B cell (primary cell): ENCODE data around the gene CACNA2D3. TPM values are rescaled to one million over a fixed set of nuclear protein-coding genes. Genes with fewer than 3 reads are reported as not detected.

Experiments
- ATAC-seq: fragments of 200-7000 bp; cut with Tn5 transposase; one replicate; pipeline ENCODE4 v1.10.0; 2021; ENCODE audit warnings: low read depth, mild to moderate bottlenecking, moderate number of reproducible peaks, moderate library complexity
- CTCF ChIA-PET: fragments of 350-600 bp; sonication (Branson Sonifier 250); formaldehyde crosslinking; loops from one replicate; lab custom pipeline; 2021; ENCODE audit warnings: antibody characterized with exemption, inconsistent platforms; lab: Charles Lee
- POLR2A ChIA-PET: fragments of 350-600 bp; sonication (Branson Sonifier 250); formaldehyde crosslinking; loops from one replicate; lab custom pipeline; 2021; ENCODE audit warnings: antibody characterized with exemption; lab: Charles Lee
- DNase-seq: peaks from one replicate; pipeline ENCODE4 v3.0.0; 2013
- H2AFZ ChIP-seq: 2 replicates; pipeline ENCODE4 v1.6.1; 2012; ENCODE audit warnings: mild to moderate bottlenecking, low read depth, low read length; ENCODE audit not compliant: insufficient read depth, poor library complexity, severe bottlenecking
- H3K27ac ChIP-seq, 2 donors: 1 replicate in 1 of 2; 2 replicates in 1 of 2; pipeline ENCODE4 v1.5.1; 2012 to 2013; ENCODE audit warnings: low read length in 2 of 2, mild to moderate bottlenecking in 2 of 2, moderate library complexity in 1 of 2
- H3K27me3 ChIP-seq, 4 experiments: fragments of 200-600 bp in 1 of 4; sonication (generic) in 1 of 4; replicated peaks in 1 of 4; 1 replicate in 2 of 4; 2 replicates in 2 of 4; pipeline versions ENCODE4 v1.6.1 to v1.7.0; 2013 to 2016; ENCODE audit warnings: low read length in 3 of 4, mild to moderate bottlenecking in 2 of 4, mixed read lengths in 1 of 4, moderate library complexity in 1 of 4; ENCODE audit not compliant: insufficient read depth in 4 of 4, control insufficient read depth in 3 of 4; ENCODE audit errors: control extremely low read depth in 1 of 4
- H3K36me3 ChIP-seq, 2 experiments: replicated peaks in 1 of 2; 1 replicate in 1 of 2; 2 replicates in 1 of 2; pipeline versions ENCODE4 v1.6.1 to v1.7.1; 2013; ENCODE audit warnings: low read length in 1 of 2; ENCODE audit not compliant: insufficient read depth in 2 of 2, control insufficient read depth in 1 of 2; ENCODE audit errors: control extremely low read depth in 1 of 2, extremely low read depth in 1 of 2
- H3K4me1 ChIP-seq, 2 donors: fragments of 200-600 bp in 1 of 2; sonication (generic) in 1 of 2; 1 replicate in 1 of 2; 2 replicates in 1 of 2; pipeline versions ENCODE4 v1.5.1 to v1.6.1; 2013 to 2017; ENCODE audit warnings: low read length in 2 of 2; ENCODE audit not compliant: control insufficient read depth in 2 of 2, insufficient read depth in 2 of 2
- H3K4me2 ChIP-seq: replicated peaks from 2 replicates; pipeline ENCODE3; 2012; ENCODE audit warnings: mild to moderate bottlenecking, low read depth, low read length; ENCODE audit not compliant: poor library complexity, severe bottlenecking
- H3K4me3 ChIP-seq, 5 experiments: fragments of 200-600 bp in 1 of 5; sonication (generic) in 1 of 5; 1 replicate in 3 of 5; 2 replicates in 2 of 5; pipeline versions ENCODE4 v1.5.1 to v1.7.0; 2011 to 2016; ENCODE audit warnings: low read length in 4 of 5, mild to moderate bottlenecking in 4 of 5, low read depth in 2 of 5, control low read depth in 1 of 5, moderate library complexity in 1 of 5; ENCODE audit not compliant: insufficient read depth in 1 of 5; ENCODE audit errors: control extremely low read depth in 1 of 5, extremely low read depth in 1 of 5
- H3K79me2 ChIP-seq: fragments of 200-600 bp; sonication (generic); one replicate; pipeline ENCODE4 v1.6.0; 2016; ENCODE audit warnings: low read length; ENCODE audit not compliant: control insufficient read depth, insufficient read depth
- H3K9ac ChIP-seq: fragments of 200-600 bp; sonication (generic); 2 replicates; pipeline ENCODE4 v1.6.1; 2017; ENCODE audit warnings: mild to moderate bottlenecking, low read length, moderate library complexity
- H3K9me3 ChIP-seq, 3 donors: one replicate each; pipeline versions ENCODE4 v1.6.1 to v1.7.1; 2013; ENCODE audit warnings: low read length in 2 of 3; ENCODE audit not compliant: control insufficient read depth in 2 of 3, insufficient read depth in 1 of 3; ENCODE audit errors: control extremely low read depth in 1 of 3
- H4K20me1 ChIP-seq: 2 replicates; pipeline ENCODE4 v1.6.0; 2012; ENCODE audit warnings: mild to moderate bottlenecking, low read length; ENCODE audit not compliant: insufficient read depth, control insufficient read depth, poor library complexity, severe bottlenecking
- H3K27ac Mint-ChIP-seq: one replicate; pipeline ENCODE4 v1.8.0; 2021; ENCODE audit warnings: mixed read lengths
- H3K27me3 Mint-ChIP-seq: one replicate; pipeline ENCODE4 v1.8.0; 2021; ENCODE audit warnings: mixed read lengths
- H3K4me1 Mint-ChIP-seq: one replicate; pipeline ENCODE4 v1.8.0; 2021; ENCODE audit warnings: mixed read lengths
- H3K4me3 Mint-ChIP-seq: one replicate; pipeline ENCODE4 v1.8.0; 2021; ENCODE audit warnings: mixed read lengths
- H3K9me3 Mint-ChIP-seq: one replicate; pipeline ENCODE4 v1.8.0; 2022; ENCODE audit warnings: mixed read lengths; ENCODE audit not compliant: insufficient read depth
- CTCF ChIP-seq: fragments of 200-600 bp; IDR thresholded peaks from one replicate; pipeline ENCODE4 v1.8.0; 2022; ENCODE audit warnings: antibody characterized with exemption, mild to moderate bottlenecking
- EZH2 ChIP-seq: IDR thresholded peaks from 2 replicates; pipeline ENCODE4 v1.6.1; 2012; ENCODE audit warnings: borderline replicate concordance, low read depth, mild to moderate bottlenecking, moderate library complexity, low read length; ENCODE audit not compliant: insufficient read depth, poor library complexity, severe bottlenecking
- WGBS: methylation state at CpG from one replicate; pipeline ENCODE4 v1.1.5; 2013; ENCODE audit warnings: missing lambda C conversion rate; ENCODE audit not compliant: insufficient coverage; 5-methylcytosine and 5-hydroxymethylcytosine counted together
- intact Hi-C: fragments of 100-400 bp; cut with micrococcal nuclease; formaldehyde crosslinking; loops from one replicate; pipeline ENCODE4 v1.10.0; 2022
- polyA plus RNA-seq: library from polyadenylated mRNA; depleted of rRNA; stranded (reverse); fragments of >200 nt; gene quantifications from 2 replicates; pipeline ENCODE4 v1.2.3, GENCODE V29; 2012
- total RNA-seq, 2 donors: library from RNA; stranded (reverse); fragments of 120-200 nt in 1 of 2; gene quantifications; 1 replicate in 1 of 2; 2 replicates in 1 of 2; pipeline versions ENCODE4 v1.2.3 to v1.2.4, GENCODE V29; 2013 to 2022

Gene CACNA2D3
- total and polyA plus RNA-seq, 2 donors (not counting 1 experiment from before 2014, with no cell fraction given) = not detected

- Mint-ChIP-seq H3K4me1 (no peaks in the 10 kb centered on the region), H3K27me3 (peaks cover 4% of the 10 kb centered on the region), H3K27ac (no peak overlapping the region), H3K4me3 (no peak overlapping the region), H3K9me3 (no peaks in the 10 kb centered on the region)
- 69% methylated on average over 9 of the region's 10 CpGs for WGBS
- Histone ChIP-seq H3K27me3 (no peaks in the 10 kb centered on the region), H3K4me2 (no peak overlapping the region), H4K20me1 (no peaks in the 10 kb centered on the region), H3K27ac (no peak overlapping the region), H3K79me2 (no peaks in the 10 kb centered on the region), H3K36me3 (no peaks in the 10 kb centered on the region), H3K9me3 (peaks cover 0 to 2% (median 0%) of the 10 kb centered on the region in 3 donors), H3K9ac (no peak overlapping the region), H3K4me1 (no peaks in the 10 kb centered on the region), H3K4me3 (no peak overlapping the region), H2AFZ (no peak overlapping the region)
- intact Hi-C loops = no loop called here
- ATAC-seq = no peak
- TF ChIP-seq CTCF = no peak
- no peak for TF ChIP-seq EZH2
- CTCF ChIA-PET = no interaction called here
- DNase-seq = no peak
- POLR2A ChIA-PET = no interaction called here
Measured at GRCh38 chr3:54164192-54164975, 42.0 kb downstream of the CACNA2D3 start.

GRCh38 chr3:54165865-54166264 lies 43.5 kb downstream of the CACNA2D3 start:
- H3K4me1 ChIP-seq = no peaks in the 10 kb centered on the region
- Mint-ChIP-seq H3K27me3 (peaks cover under 1% of the 10 kb centered on the region), H3K27ac (no peak overlapping the region), H3K4me1 (no peaks in the 10 kb centered on the region), H3K4me3 (no peak overlapping the region), H3K9me3 (no peaks in the 10 kb centered on the region)
- intact Hi-C loops = no loop called here
- H3K4me3 ChIP-seq = no peak overlapping the region
- peaks cover 0 to under 1% (median 0%) of the 10 kb centered on the region in 3 donors for H3K9me3 ChIP-seq
- no peak overlapping the region for H2AFZ ChIP-seq
- DNase-seq (no peak), ATAC-seq (no peak)
- no peaks in the 10 kb centered on the region for H3K79me2 ChIP-seq
- no peak overlapping the region for H3K27ac ChIP-seq
- no CpG with 5 or more reads among the region's 2 CpGs for WGBS
- no peaks in the 10 kb centered on the region for H4K20me1 ChIP-seq
- ChIA-PET POLR2A (no interaction called here), CTCF (no interaction called here)
- H3K9ac ChIP-seq = no peak overlapping the region
- no peak overlapping the region for H3K4me2 ChIP-seq
- H3K36me3 ChIP-seq = no peaks in the 10 kb centered on the region
- no peak for TF ChIP-seq CTCF
- TF ChIP-seq EZH2 = no peak
- no peaks in the 10 kb centered on the region for H3K27me3 ChIP-seq
